T-helper 22 cell (primary cell): ENCODE results near the gene MX1.

Experiments
- DNase-seq: peaks from one replicate; pipeline ENCODE4 v3.0.0-alpha.2; 2020; ENCODE audit warnings: low read depth

Gene MX1

DNA sequence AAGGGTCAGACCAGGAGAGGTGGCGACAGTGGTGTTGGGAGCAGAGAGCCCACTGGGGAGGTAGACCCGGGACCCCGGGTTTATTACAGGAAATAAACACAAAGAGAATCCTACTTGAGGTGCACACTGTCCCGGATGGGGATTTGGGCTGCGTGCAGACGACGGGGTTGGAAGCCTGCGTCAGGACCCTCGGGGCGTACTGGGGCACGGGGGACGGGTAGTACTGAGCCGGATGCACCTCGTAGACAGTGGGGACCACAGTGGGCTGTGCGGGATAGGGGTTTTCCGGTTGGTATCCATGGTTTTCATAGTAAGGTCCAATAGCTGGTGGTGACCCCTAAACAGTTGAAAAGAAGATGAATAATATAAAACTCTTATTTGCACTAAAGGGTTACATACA, 68.2 kb downstream of the MX1 start:
- no peak for DNase-seq

DNA sequence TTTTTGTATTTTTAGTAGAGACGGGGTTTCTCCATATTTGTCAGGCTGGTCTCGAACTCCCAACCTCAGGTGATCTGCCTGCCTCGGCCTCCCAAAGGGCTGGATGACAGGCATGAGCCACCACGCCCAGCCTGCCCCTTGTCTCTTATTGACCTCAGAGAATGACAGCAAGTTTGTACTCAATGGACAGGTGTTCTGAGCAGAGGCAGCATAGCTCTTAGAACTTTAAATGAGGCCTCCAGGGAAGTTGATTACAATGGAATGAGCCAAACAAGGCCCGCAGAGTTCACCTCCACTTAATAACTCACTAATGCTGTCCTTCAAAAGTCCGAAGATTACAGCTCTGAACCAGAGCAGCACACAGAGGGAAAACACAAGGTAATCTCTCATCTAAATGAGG, 71.0 kb downstream of the MX1 start:
- DNase-seq, result no peak

DNA sequence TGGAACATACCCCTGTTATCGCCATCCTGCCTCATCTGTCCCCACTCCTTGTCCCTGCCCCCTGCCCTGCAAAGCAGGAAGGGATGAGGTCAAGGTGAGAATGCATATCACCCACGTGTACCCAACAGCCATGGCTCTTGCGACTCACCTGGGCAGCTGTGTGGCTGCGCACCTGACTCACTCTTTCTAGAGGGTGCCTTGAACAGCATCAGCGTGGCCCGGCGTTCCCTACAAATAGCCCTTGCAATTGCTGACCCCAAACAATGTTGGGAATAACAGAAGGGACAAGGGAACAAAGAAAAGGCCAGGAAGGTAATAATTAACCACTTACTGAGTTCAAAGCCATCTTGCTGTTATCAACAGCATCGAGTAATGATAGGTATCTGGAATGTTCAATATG, 71.7 kb downstream of the MX1 start:
- no peak for DNase-seq

DNA sequence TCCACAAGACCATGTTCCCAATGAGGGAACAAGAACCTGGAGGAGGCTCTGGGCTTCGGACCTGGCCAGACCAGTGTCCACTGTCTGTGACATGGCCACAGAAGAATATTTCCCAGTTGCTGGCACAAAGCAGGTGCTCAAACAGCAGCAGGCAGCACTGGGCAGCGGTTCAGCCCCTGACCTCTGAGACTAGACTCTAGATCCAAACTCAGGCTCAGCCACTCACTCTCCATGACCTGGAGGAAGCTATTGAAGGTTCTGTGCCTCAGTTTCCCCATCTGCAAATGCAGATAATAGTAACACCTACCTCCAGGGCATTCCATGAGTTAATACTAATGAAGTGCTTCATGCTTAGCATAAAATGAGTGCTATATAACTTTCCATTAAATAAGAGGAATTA, 73.9 kb downstream of the MX1 start:
- no peak for DNase-seq

DNA sequence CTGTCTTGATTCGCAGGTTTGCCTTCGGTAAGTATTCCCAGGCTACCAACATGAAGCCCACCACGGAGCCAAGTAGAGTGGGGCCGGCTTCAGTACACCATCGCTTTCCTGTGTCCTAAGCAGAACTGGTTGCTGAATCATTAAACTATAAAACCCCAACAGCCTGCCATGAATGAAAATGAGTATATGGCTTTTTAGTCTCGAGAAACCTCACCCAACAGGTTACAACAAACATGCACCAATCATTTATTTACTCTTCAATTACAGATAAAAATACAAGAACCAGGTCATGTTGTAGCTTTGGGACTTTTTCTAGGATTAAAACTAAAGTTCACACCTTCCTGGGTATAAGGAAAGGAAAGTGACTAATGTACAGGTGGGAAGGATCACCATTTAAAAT, 74.3 kb downstream of the MX1 start:
- no peak for DNase-seq

DNA sequence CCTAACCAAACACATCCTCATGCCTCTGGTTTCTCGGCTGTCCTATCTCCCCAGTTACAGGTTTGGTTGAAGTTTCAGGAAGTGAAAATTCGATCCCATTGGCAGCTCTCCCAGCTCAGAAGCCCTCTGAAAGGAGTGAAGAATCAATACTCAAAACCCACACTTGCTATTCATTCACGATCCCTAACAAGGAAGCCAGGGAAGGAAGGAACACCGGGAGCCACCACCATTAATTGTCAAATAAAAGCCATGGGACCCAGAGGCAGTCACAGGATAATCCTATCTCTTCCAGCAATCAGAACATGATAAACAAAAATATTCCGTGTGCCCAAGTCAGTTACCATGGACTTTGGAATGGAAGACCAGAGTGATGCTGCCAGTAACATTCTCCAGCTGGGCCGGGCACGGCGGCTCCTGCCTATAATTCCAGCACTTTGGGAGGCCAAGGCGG, 74.9 kb downstream of the MX1 start:
- DNase-seq, result no peak

DNA sequence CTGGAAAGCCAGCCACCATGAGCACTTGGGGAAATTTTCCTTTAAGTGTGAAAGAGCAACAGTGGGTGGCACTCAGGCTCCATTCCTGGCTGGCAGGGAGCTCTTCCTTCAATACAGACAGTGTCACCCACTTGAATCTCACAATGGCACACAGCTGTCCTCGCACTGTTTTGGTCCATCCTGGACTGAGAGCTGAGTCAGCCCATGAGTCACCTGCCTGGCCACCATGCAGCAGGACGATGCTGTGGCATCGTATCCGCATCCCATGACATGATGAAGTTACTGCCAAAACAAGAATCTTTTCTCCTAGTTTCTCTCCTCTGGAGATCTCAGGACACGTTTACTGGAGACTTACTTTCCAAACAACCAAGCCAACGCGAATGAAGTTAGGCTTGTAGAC, 75.9 kb downstream of the MX1 start:
- DNase-seq, result no peak

DNA sequence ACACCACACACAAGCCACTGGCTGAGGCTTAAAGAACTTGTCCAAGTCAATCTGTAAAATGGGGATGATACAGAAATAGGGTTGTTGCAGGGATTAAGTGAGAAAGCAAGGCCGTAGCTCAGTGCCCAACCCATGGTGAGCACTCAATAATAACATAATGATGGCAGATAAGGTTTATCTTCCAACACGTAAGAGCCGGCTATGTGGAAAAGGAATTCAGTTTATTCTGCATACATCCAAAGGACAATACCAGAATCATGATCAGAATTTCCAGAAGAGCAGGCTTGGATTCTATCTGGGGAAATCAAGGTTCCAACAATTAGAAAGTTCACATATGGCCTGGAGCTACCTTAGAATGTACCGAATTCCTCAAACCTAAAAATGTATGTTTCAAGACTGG, 77.3 kb downstream of the MX1 start:
- DNase-seq, result no peak

DNA sequence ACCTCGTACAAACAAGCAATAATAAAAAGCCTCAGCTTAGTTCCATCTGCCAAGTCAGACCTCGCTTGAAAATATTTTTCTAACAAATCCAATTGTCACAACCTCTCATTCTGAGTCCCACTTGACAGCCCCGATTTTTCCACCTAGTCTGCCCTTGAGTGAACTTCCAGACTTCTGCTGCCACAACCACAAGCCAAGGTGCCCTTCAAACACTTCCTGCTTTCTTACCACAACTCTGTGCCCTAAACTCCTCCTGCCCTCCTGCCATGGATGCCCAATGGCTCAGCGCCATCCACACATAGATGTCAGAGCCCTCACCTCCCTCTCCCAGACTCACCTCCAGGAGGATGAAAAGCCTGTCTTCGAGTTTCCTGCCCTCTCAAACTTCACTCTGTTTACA, 78.0 kb downstream of the MX1 start:
- no peak for DNase-seq

DNA sequence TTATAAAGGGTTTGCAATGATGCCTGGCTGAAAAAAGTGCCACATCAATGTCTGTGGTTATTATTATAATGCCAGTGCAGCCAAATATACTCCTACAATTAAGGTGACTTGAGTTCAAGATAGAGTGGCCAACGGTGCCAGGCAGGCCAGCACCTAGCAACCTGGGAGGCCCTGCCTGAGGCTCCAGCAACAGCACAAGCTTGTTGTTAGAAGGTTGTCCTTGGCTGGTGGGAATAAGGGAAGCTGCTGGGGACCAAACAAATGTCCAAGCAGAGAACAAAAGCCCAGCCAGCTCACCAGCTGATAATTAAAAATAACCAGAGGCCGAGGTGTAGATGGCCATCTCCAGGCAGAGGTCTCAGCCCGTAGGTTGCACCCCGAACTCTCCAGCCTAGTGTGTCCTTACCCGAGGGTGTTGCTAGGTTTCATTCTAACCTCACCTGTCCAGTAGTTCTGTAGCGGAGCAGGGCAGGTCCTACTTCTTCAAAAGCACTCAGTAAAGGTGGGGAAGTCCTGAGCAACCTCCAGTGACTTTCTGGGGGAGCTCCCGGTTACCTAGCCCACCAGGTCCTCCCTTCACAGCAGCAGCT, 80.1 kb downstream of the MX1 start:
- DNase-seq, result no peak

DNA sequence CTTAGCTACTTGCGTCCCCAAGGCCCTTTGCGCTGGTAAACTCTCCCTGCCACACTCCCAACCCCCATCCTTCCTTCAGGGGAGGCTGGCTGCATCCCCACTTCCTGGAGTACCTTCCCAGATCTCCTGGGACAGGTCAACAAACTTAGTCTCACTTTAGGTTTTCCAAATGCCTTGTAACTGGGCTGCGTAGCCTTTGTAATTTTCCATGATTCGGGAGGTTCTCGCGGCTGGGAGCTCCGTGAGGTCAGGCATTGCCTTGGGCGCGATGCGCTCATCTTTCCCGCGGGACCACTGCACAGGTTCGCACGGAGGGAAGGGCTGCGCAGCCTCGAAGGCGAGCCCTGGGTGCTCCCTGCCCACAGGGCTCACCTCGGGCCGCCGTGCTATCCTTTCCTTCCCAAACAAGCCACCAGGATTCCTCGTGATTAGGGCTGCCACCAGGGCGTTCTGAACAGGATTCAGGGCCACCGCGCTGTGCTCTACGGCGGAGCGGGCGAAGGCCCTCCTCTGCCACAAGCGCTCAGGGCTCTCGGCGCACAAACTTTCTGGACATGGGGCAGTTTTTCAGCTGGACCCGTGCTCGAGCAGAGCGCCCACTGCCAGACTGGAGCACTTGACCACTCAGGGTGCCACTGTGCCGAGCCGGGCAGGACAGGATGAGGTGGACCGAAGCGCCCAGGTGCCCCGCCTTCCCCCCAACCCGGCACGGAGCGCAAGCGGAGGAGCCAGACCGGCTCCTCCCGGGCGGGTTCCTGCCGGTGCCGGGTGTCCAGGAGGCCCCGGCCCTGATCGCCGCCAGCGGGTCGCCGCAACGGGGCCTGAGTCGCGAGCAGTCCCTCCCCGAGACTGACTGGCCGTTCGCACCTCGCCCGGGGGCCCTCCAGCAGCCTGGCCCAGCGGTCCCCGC, 80.8 kb downstream of the MX1 start:
- DNase-seq, result no peak

DNA sequence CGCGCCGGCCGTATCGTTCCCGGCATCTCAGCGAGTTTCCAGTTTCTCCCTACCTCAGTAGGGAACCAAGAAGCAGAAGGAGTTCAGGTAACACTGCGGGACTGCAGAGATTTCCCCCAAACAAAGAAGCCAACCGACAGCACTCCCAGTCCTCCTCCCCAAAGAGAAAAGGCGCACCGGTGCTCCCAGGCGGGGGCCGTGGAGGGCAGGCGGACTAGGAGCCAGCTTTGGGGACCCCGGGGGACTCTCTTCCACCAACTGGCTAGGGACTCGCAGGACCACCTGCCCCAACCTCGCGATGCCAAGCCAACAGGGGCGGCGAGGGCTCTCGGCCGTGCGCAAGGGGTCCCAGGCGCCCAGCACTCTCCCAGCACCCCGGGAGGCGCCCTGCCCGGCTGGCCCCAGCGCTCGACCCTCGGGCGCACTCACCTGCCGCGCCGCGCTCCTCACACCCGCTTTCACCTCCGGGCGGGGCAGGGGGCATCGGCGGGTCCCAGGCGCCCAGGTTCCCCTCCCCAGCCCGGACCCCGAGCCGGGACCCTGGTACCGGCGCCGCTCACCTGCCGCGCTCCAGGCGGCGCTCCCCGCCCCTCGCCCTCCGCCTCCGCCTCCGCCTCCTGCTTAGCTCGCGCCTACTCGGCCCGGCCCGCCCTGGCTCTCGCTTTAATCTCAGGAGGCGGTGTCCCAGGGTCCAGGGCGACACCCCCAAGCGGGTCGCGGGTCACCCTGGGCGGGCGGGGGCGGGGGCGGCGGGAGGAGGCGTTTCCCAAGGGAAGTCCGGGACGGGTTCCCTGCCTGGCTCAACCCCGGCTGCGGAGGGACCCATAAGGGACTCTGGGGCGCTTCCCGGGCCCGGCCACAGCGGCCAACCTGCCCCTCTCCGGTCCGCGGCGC, 81.7 kb downstream of the MX1 start, which contains the start of gene TMPRSS2:
TMPRSS2 (minus strand) TSS at position 638 of the 894 bp plus-strand sequence. CDS start 10,025 bp downstream, outside the sequence.
- no peak for DNase-seq

DNA sequence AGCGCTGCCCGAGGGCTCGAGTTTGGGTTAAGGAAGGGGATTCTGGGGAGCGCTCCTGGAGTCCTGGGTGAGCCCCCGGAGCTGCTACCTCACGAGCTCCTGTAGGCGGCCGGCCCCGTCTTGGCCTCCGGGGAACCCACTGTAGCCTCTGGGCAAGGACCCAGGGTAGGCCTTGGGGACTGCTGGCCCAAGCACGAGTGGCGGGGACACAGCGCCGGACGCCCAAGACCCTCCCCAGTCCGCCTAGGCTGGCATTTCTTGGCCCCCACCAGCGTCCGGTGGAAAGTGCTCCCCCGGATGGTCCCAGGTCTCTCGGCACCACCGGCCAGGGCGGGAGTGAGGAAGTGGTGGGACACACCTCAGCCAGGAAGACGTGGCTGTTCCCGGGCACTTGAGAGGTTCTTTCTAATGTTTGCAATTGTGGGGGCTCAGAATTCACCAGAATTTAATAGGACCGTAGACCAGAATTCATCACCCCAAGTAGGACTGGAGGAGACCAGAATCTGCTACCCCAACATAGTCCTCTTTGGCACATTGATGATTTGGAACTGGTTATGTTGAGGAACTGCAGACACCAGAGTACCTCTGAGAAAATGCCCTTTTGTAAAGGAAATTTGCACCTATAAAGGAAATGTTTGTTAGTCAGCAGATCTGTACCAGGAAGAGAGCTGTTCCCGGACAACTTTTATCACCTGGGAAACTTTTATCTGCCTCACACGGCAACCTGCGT, 82.5 kb downstream of the MX1 start:
- DNase-seq, result no peak
